OCI-LY3 (cell line): ENCODE measurements around the gene KIDINS220.

Experiments
- EZH2phosphoT487 ChIP-seq: fragments of 200-600 bp; shearing (Covaris generic); IDR thresholded peaks from 2 replicates; pipeline ENCODE4 v1.6.1; 2018; ENCODE audit warnings: antibody characterized with exemption, mixed run types, low read depth
- TF ChIP-seq, protein P1 (sequence below): fragments of 200-600, 300-600 bp; sonication (generic); IDR thresholded peaks from 2 replicates; pipeline ENCODE4 v1.5.1; 2014; ENCODE audit warnings: antibody characterized with exemption, low read length, low read depth

DNA sequence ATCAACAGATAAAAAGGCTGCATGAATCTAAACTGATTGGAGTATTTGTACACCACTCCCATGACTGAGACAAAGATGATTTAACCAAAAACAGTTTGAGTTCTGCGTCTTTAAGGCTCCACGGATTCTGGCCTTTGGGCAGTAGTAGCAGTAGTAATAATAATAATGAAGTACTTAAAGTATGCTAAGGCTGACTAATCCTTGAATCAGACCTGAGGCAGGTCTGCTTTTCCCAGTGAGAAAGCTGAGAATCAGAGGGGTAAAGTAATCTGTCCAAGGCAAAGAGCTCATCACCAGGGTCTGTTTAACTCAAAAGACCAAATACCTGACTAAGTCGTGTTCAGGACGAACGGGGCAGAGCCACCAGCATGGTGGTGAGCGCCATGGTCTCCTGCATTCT, 94.2 kb downstream of the KIDINS220 start:
- TF ChIP-seq, protein P1, sequence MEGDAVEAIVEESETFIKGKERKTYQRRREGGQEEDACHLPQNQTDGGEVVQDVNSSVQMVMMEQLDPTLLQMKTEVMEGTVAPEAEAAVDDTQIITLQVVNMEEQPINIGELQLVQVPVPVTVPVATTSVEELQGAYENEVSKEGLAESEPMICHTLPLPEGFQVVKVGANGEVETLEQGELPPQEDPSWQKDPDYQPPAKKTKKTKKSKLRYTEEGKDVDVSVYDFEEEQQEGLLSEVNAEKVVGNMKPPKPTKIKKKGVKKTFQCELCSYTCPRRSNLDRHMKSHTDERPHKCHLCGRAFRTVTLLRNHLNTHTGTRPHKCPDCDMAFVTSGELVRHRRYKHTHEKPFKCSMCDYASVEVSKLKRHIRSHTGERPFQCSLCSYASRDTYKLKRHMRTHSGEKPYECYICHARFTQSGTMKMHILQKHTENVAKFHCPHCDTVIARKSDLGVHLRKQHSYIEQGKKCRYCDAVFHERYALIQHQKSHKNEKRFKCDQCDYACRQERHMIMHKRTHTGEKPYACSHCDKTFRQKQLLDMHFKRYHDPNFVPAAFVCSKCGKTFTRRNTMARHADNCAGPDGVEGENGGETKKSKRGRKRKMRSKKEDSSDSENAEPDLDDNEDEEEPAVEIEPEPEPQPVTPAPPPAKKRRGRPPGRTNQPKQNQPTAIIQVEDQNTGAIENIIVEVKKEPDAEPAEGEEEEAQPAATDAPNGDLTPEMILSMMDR = no peak
- no peak for TF ChIP-seq EZH2phosphoT487
